Bronchial epithelial cell (primary cell): ENCODE data around the gene TMEM178A. TPM values are rescaled to one million over a fixed set of nuclear protein-coding genes. Genes with fewer than 3 reads are reported as not detected.

ENCODE experiments used
- DNase-seq: peaks from one replicate; pipeline ENCODE4 v3.0.0-alpha.2; 2010; ENCODE audit warnings: low read depth
- FAIRE-seq: peaks from 2 replicates; lab custom pipeline; 2011; peaks lifted over from hg19 to GRCh38; lab: Jason Lieb, UNC
- H3K27me3 ChIP-seq: 2 replicates; pipeline ENCODE4 v1.5.1; 2011; ENCODE audit warnings: low read length; ENCODE audit not compliant: control insufficient read depth, insufficient read depth
- H3K36me3 ChIP-seq: 2 replicates; pipeline ENCODE4 v1.5.1; 2011; ENCODE audit warnings: low read length; ENCODE audit not compliant: control insufficient read depth, insufficient read depth
- H3K4me3 ChIP-seq: 2 replicates; pipeline ENCODE4 v1.5.1; 2011; ENCODE audit warnings: mild to moderate bottlenecking, low read depth, low read length, control low read depth
- CTCF ChIP-seq: IDR thresholded peaks from 2 replicates; pipeline ENCODE4 v1.5.1; 2011; ENCODE audit warnings: mild to moderate bottlenecking, moderate library complexity, low read length, control low read depth, inconsistent platforms; ENCODE audit not compliant: insufficient read depth, severe bottlenecking
- total RNA-seq: library from RNA; depleted of rRNA; stranded (reverse); fragments of >200 nt; gene quantifications from 2 replicates; pipeline ENCODE4 v1.2.1, GENCODE V29; 2014

TMEM178A gene
- total RNA-seq, 1 donor from 2014 or later = 0.26 TPM

- H3K27me3 ChIP-seq = peaks cover 2% of the 10 kb centered on the region
- H3K36me3 ChIP-seq = no peaks in the 10 kb centered on the region
- FAIRE-seq = no peak
- H3K4me3 ChIP-seq = no peak overlapping the region
- no peak for TF ChIP-seq CTCF
- DNase-seq = no peak
Measured at GRCh38 chr2:39683022-39683699, 17.4 kb downstream of the TMEM178A start.

GRCh38 chr2:39684464-39684863 lies 18.7 kb downstream of the TMEM178A start:
- FAIRE-seq = no peak
- DNase-seq = no peak
- H3K4me3 ChIP-seq = no peak overlapping the region
- H3K27me3 ChIP-seq = peaks cover 2% of the 10 kb centered on the region
- no peak for TF ChIP-seq CTCF
- no peaks in the 10 kb centered on the region for H3K36me3 ChIP-seq

- H3K4me3 ChIP-seq = no peak overlapping the region
- H3K36me3 ChIP-seq = no peaks in the 10 kb centered on the region
- no peak for DNase-seq
- H3K27me3 ChIP-seq = peaks cover 2% of the 10 kb centered on the region
- TF ChIP-seq CTCF = no peak
- no peak for FAIRE-seq
Measured at GRCh38 chr2:39685126-39685525, 19.4 kb downstream of the TMEM178A start.

- DNase-seq (no peak), FAIRE-seq (no peak)
- no peak overlapping the region for H3K4me3 ChIP-seq
- no peaks in the 10 kb centered on the region for H3K36me3 ChIP-seq
- H3K27me3 ChIP-seq = peaks cover 2% of the 10 kb centered on the region
- TF ChIP-seq CTCF = no peak
Measured at GRCh38 chr2:39686456-39686855, 20.7 kb downstream of the TMEM178A start.

GRCh38 chr2:39688181-39688580 lies 22.5 kb downstream of the TMEM178A start:
- no peak overlapping the region for H3K4me3 ChIP-seq
- TF ChIP-seq CTCF = no peak
- DNase-seq (no peak), FAIRE-seq (no peak)
- H3K36me3 ChIP-seq = no peaks in the 10 kb centered on the region
- H3K27me3 ChIP-seq = peaks cover 2% of the 10 kb centered on the region
